Skeletal muscle satellite cell (primary cell): ENCODE data around the gene RNF11.
"Not testable (repeated sequence)": the region's sequence is repeated elsewhere in the genome, so short reads cannot be mapped to it uniquely, and the experiment has no call there.

Experiments used
- H3K27me3 ChIP-seq: 2 replicates; pipeline ENCODE4 v1.7.0; 2013; ENCODE audit warnings: low read length; ENCODE audit not compliant: control insufficient read depth, insufficient read depth
- H3K36me3 ChIP-seq: 2 replicates; pipeline ENCODE4 v1.7.0; 2013; ENCODE audit warnings: mild to moderate bottlenecking, control low read depth, low read length; ENCODE audit not compliant: insufficient read depth
- H3K4me1 ChIP-seq: 2 replicates; pipeline ENCODE4 v1.7.0; 2013; ENCODE audit warnings: low read length; ENCODE audit not compliant: control insufficient read depth, insufficient read depth
- H3K4me2 ChIP-seq: 2 replicates; pipeline ENCODE4 v1.7.0; 2013; ENCODE audit warnings: mild to moderate bottlenecking, low read length
- H3K4me3 ChIP-seq: 2 replicates; pipeline ENCODE4 v1.7.0; 2013; ENCODE audit warnings: low read length
- H3K9ac ChIP-seq: 2 replicates; pipeline ENCODE4 v1.7.0; 2013; ENCODE audit warnings: mild to moderate bottlenecking, low read depth, low read length, moderate library complexity
- H3K9me3 ChIP-seq: replicated peaks from 2 replicates; pipeline ENCODE4 v1.7.0; 2013; ENCODE audit warnings: mild to moderate bottlenecking, control low read depth, low read length

RNF11 gene

DNA sequence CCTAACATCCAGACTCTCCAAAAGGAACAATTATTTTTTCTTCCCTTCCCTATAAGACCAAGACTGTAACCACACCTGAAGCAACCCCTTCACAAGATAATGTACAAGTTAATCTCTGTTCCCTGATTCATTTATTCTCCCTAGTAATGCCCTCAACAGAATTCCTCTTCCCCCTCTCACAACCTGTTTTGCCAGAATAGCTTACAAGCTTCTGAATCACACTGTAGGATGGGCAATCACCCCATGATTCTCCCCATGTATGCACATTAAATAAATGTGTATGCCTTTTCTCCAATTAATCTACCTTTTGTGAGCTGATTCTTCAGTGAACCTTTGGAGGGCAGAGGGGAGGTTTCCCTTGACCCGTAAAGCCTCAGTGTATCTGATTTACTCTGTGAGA lies 20.9 kb upstream of the RNF11 start:
- Histone ChIP-seq H3K9ac (no peak overlapping the region), H3K9me3 (no peaks in the 10 kb centered on the region), H3K4me1 (peaks cover 8% of the 10 kb centered on the region), H3K36me3 (no peaks in the 10 kb centered on the region), H3K4me3 (no peak overlapping the region), H3K27me3 (no peaks in the 10 kb centered on the region), H3K4me2 (no peak overlapping the region)

DNA sequence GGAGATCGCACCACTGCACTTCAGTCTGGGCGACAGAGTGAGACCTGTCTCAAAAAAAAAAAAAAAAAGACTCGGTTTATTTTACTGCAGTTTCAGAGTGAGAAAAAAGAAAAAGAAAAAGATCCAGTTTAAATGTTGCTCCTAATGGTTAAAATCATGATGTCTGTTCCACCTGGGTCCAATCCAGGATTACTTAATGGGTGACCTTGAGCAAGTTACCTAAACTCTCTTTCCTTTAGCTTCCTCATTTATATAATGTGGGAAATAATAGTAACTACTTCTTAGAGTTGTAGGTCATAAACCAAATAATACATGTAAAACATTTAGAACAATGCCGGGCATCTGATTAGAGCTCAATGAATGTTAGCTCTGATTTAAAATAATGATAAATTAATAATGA lies 19.4 kb upstream of the RNF11 start:
- H3K4me3 ChIP-seq, result no peak overlapping the region
- H3K9ac ChIP-seq, result no peak overlapping the region
- no peaks in the 10 kb centered on the region for H3K9me3 ChIP-seq
- peaks cover 8% of the 10 kb centered on the region for H3K4me1 ChIP-seq
- H3K36me3 ChIP-seq, result no peaks in the 10 kb centered on the region
- H3K27me3 ChIP-seq, result no peaks in the 10 kb centered on the region
- H3K4me2 ChIP-seq, result no peak overlapping the region

DNA sequence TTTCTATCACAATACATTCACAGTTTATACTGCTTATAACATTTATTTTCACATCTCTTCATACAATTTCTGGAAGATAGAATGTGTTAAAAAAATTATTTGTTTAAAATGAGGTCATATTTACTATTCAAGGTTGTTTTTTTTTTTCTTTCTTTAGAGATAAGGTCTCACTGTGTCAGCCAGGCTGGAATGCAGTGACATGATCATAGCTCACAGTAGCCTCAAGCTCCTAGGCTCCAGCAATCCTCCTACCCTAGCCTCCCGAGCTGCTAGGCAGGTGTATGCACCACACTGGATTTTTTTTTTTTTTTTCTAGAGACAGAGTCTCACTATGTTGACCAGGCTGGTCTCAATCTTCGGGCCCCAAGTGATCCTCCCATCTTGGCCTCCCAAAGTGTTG lies 19.0 kb upstream of the RNF11 start:
- no peak overlapping the region for H3K9ac ChIP-seq
- H3K4me3 ChIP-seq, result no peak overlapping the region
- no peaks in the 10 kb centered on the region for H3K27me3 ChIP-seq
- H3K36me3 ChIP-seq, result no peaks in the 10 kb centered on the region
- H3K4me2 ChIP-seq, result no peak overlapping the region
- H3K9me3 ChIP-seq, result no peaks in the 10 kb centered on the region
- peaks cover 8% of the 10 kb centered on the region for H3K4me1 ChIP-seq

DNA sequence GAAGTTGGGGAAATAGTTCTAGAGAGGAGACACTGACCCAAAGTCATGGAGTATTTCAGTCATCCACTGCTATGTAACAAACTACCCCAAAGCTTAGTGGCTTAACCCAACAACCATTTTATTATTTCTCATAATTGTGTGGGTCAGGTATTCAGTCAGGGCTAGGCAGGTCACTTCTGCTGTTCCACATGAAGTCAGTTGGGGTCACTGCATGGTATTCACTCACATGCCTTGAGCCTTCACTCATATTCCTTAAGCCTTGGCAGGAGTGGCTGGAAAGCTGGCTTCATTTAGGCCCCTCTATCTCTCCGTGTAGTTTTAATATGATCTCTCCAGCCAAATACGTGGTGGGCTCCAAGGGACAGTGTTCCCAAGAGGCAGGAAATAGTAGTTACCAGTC lies 17.5 kb upstream of the RNF11 start:
- no peak overlapping the region for H3K4me3 ChIP-seq
- no peaks in the 10 kb centered on the region for H3K36me3 ChIP-seq
- H3K27me3 ChIP-seq, result no peaks in the 10 kb centered on the region
- peaks cover 8% of the 10 kb centered on the region for H3K4me1 ChIP-seq
- H3K9ac ChIP-seq, result no peak overlapping the region
- H3K9me3 ChIP-seq, result no peaks in the 10 kb centered on the region
- H3K4me2 ChIP-seq, result no peak overlapping the region

DNA sequence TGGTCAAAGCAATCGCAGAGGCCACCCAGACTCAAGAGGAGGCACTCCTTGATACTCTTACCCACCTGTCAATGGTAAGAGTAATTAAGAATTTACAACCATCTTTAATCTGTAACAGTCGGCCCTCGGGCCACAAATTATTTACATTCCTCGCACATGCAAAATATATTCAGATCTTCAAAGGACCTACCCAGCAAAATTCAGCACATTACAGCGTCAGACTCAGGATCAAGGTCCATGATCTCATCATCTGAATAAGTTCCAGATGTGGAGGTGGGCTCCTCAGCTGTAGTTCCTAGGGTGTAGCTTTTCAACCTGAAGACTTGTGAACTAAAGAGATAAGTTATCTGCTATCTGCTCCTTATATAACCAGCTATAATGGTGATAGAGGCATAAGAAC lies 17.1 kb upstream of the RNF11 start:
- no peaks in the 10 kb centered on the region for H3K27me3 ChIP-seq
- H3K9me3 ChIP-seq, result no peaks in the 10 kb centered on the region
- H3K4me1 ChIP-seq, result peaks cover 8% of the 10 kb centered on the region
- no peak overlapping the region for H3K9ac ChIP-seq
- no peak overlapping the region for H3K4me3 ChIP-seq
- H3K36me3 ChIP-seq, result no peaks in the 10 kb centered on the region
- H3K4me2 ChIP-seq, result no peak overlapping the region

DNA sequence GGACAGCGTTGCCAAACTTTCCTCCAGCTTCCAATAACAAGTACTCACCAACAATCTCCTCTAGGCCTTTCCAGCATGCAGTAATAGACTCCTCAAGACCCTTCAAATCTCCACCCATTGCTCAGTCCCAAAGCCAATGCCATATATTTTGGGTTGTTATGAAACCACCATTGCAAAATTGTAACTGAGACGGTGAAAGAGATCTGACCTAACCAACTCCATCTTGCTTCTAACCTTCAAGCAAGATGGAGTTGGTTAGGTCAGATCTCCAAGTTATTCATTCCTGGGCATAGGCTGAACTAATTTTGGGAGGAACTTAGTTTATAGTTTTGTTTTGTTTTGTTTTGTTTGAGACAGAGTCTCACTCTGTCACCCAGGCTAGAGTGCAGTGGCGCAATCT lies 14.5 kb upstream of the RNF11 start:
- not testable (repeated sequence) for H3K4me1 ChIP-seq, H3K9me3 ChIP-seq, H3K4me3 ChIP-seq, H3K27me3 ChIP-seq, H3K36me3 ChIP-seq, H3K4me2 ChIP-seq, H3K9ac ChIP-seq

DNA sequence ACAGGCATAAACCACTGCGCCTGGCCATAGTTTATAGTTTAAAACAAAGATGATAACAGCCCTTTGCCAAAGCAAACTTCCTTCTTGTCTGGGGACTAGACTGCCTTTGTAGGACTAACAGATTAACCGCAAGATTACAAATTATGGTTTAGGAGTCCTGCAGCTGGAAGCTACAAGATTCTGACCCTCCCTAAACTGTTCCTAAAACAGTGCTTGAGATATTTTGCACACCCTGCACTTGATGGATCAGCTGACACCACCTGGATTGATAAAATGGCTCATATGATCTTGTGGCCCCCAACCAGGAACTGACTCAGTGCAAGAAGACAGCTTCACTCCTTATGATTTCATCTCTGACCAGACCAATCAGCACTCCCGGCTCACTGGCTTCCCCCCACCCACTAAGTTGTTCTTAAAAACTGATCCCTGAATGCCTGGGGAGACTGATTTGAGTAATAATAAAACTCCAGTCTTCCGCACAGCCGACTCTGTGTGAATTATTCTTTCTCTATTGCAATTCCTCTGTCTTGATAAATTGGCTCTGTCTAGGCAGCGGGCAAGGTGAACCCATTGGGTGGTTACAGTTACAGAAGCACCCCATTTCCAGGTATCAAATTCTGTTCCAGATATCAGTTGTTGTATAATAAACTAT lies 13.8 kb upstream of the RNF11 start:
- H3K9ac ChIP-seq, result no peak overlapping the region
- no peak overlapping the region for H3K4me3 ChIP-seq
- H3K27me3 ChIP-seq, result no peaks in the 10 kb centered on the region

DNA sequence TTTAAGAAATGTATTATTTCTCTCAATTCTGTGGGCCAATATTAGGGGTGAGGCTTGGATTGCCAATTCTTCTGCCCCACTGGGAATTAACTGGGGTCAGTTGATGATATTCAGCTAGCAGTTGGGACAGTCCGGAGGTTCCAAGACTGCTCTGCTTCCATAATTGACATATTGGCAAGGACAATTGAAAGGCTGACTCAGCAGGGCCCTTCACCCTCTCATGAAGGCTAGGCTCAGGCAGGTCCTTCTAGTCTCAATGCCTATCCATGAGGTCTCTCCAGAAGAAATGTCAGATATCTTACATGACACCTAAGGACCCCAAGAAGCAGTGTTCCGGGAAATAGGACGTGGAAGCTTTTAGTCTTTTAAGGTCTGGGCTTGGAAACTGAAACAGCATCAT lies 13.3 kb upstream of the RNF11 start:
- H3K27me3 ChIP-seq, result no peaks in the 10 kb centered on the region
- H3K36me3 ChIP-seq, result no peaks in the 10 kb centered on the region

More for the DNA sequence above, 13.8 kb upstream of the RNF11 start:
- H3K4me2 ChIP-seq, result no peak overlapping the region
- no peaks in the 10 kb centered on the region for H3K4me1 ChIP-seq
- H3K9me3 ChIP-seq, result no peaks in the 10 kb centered on the region
- no peaks in the 10 kb centered on the region for H3K36me3 ChIP-seq

DNA sequence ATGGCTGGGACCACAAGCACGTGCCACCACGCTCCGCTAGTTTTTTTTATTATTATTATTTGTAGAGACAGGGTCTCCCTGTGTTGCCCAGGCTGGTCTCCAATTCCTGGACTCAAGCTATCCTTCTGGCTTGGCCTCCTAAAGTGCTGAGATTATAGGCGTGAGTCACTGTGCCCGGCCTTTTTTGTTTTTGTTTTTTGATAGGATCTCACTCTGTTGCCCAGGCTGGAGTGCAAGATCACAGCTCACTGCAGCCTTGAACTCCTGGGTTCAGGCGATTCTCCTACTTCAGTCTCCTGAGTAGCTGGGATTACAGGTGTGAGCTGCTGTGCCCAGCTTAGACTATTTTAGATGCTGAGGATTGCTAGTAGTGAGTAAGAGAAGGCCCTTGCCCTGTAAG lies 11.8 kb upstream of the RNF11 start:
- Histone ChIP-seq H3K27me3 (no peaks in the 10 kb centered on the region), H3K4me2 (no peak overlapping the region), H3K9ac (no peak overlapping the region), H3K36me3 (no peaks in the 10 kb centered on the region), H3K4me1 (no peaks in the 10 kb centered on the region), H3K4me3 (no peak overlapping the region), H3K9me3 (no peaks in the 10 kb centered on the region)

More for the DNA sequence above, 13.3 kb upstream of the RNF11 start:
- no peaks in the 10 kb centered on the region for H3K9me3 ChIP-seq
- H3K4me1 ChIP-seq, result no peaks in the 10 kb centered on the region
- no peak overlapping the region for H3K9ac ChIP-seq
- no peak overlapping the region for H3K4me2 ChIP-seq
- H3K4me3 ChIP-seq, result no peak overlapping the region

DNA sequence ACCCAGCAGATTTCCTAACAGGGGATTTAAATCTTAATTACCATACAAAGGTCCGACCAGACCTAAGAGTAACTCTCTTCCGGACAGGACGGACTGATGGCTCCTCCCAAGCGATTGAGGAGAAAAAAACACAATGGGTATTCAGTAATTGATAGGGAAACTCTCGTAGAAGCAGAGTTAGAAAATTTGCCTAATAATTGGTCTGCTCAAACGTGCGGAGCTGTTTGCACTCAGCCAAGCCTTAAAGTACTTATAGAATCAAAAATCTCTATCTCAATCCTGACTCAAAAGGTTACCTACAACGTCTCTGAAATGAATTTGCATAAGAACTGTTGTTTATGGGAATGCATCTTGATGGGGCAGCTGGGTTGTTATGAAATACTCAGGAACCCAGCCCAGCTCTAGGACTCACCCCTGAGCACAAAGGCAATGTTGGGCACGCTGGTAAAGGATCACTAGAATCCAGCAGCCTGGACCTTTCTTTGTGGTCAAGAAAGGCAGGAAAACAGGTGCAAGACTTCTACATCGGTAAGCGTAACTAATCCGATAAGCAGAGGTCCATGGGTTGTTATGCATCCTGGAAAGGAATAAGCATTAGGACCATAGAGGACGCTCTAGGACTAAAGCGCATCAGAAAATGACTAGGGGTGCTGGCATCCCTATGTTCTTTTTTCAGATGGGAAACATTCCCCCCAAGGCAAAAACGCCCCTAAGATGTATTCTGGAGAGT lies 8.7 kb upstream of the RNF11 start:
- not testable (repeated sequence) for H3K4me1 ChIP-seq, H3K4me3 ChIP-seq, H3K9ac ChIP-seq, H3K27me3 ChIP-seq, H3K9me3 ChIP-seq, H3K4me2 ChIP-seq, H3K36me3 ChIP-seq

DNA sequence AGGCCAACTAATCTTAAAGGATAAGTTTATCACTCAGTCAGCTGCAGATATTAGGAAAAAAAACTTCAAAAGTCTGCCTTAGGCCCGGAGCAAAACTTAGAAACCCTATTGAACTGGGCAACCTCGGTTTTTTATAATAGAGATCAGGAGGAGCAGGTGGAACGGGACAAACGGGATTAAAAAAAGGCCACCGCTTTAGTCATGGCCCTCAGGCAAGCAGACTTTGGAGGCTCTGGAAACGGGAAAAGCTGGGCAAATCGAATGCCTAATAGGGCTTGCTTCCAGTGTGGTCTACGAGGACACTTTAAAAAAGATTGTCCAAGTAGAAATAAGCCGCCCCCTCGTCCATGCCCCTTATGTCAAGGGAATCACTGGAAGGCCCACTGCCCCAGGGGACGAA lies 7.6 kb upstream of the RNF11 start:
- not testable (repeated sequence) for H3K27me3 ChIP-seq, H3K9me3 ChIP-seq, H3K4me1 ChIP-seq, H3K36me3 ChIP-seq, H3K9ac ChIP-seq, H3K4me3 ChIP-seq, H3K4me2 ChIP-seq

DNA sequence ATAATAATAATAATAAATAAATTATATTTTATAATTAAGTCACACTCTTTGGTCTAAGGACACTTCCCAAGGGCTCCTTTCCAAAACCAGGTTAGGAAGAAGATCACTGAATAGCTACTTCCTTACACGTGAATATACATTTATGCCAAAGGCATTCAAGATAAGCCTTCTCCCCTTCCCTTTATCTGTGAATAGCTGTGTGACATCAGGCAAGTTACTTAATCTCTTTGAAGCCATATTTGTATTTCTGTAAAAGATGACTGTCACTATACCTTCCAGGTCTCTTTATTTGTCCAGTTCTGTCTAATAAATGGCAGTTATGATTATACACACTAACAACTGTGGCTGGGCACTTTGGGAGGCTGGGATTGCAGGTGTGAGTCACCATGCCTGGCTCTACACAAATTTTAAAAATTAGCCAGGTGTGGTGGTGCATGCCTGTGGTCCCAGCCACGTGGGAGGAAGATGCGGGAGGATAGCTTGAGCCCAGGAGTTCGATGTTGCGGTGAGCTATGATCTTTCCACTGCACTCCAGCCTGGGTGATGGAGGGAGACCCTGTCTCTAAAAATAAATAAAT lies 5.5 kb upstream of the RNF11 start:
- no peak overlapping the region for H3K4me2 ChIP-seq
- no peak overlapping the region for H3K4me3 ChIP-seq
- H3K36me3 ChIP-seq, result no peaks in the 10 kb centered on the region
- no peak overlapping the region for H3K9ac ChIP-seq
- H3K9me3 ChIP-seq, result no peaks in the 10 kb centered on the region
- H3K4me1 ChIP-seq, result peaks cover 9% of the 10 kb centered on the region
- no peaks in the 10 kb centered on the region for H3K27me3 ChIP-seq
